ENCODE measurements around the gene COA5. TPM values are rescaled to one million over a fixed set of nuclear protein-coding genes. Genes with fewer than 3 reads are reported as not detected.

Gene COA5
- total and polyA plus RNA-seq, 10 donors, result 24.4 to 69.7 (median 40.1) TPM

DNA sequence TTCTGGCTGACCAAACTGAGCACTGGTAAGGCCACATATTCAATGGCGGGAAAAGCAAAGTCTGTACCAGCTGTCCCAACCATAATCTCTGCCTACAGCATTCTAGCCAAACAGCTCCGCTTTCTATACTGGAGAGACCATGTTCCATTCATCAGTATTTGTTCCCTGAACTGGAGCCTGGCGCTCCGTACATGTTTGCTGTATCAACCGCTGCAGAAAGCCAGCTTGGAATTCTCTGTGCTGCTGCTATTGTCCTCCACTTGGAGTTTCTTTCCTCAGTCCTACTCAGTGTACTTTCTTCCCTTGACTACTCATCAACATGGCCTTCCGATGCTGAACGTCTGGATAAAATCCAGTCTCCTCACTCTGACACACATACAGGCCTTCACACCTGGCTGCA, 1.9 kb downstream of the COA5 start:
- H3K27me3 ChIP-seq (replicated peaks in 1 of 7), result no peaks in the 10 kb centered on the region
- H3K36me3 ChIP-seq, result peaks cover 0 to 55% (median 30%) of the 10 kb centered on the region in 6 donors
- H3K9me3 ChIP-seq, result no peaks in the 10 kb centered on the region
- peak overlapping the region in 1 of 8 donors; percentile 99 for H3K4me3 ChIP-seq
- TF ChIP-seq POLR2AphosphoS5 (IDR thresholded peaks at IDR 0.05) (no peak), POLR2A (IDR thresholded peaks at IDR 0.05) (no peak)
- TF ChIP-seq, protein P1, sequence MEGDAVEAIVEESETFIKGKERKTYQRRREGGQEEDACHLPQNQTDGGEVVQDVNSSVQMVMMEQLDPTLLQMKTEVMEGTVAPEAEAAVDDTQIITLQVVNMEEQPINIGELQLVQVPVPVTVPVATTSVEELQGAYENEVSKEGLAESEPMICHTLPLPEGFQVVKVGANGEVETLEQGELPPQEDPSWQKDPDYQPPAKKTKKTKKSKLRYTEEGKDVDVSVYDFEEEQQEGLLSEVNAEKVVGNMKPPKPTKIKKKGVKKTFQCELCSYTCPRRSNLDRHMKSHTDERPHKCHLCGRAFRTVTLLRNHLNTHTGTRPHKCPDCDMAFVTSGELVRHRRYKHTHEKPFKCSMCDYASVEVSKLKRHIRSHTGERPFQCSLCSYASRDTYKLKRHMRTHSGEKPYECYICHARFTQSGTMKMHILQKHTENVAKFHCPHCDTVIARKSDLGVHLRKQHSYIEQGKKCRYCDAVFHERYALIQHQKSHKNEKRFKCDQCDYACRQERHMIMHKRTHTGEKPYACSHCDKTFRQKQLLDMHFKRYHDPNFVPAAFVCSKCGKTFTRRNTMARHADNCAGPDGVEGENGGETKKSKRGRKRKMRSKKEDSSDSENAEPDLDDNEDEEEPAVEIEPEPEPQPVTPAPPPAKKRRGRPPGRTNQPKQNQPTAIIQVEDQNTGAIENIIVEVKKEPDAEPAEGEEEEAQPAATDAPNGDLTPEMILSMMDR (IDR thresholded peaks at IDR 0.05 in 8 of 11, conservative IDR thresholded peaks at IDR 0.05 in 3 of 11), result no peak
- no peak overlapping the region for H3K27ac ChIP-seq
- peaks cover 34 to 65% (median 58%) of the 10 kb centered on the region in 6 donors for H3K4me1 ChIP-seq
- DNase-seq, result no peak
- WGBS, 5 donors, result 86 to 96% (median 92%) methylated on average over 7 of the region's 7 CpGs
- intact Hi-C loops (cut with DNase I; ENCODE audit: low total_unique reads), result no loop called here

DNA sequence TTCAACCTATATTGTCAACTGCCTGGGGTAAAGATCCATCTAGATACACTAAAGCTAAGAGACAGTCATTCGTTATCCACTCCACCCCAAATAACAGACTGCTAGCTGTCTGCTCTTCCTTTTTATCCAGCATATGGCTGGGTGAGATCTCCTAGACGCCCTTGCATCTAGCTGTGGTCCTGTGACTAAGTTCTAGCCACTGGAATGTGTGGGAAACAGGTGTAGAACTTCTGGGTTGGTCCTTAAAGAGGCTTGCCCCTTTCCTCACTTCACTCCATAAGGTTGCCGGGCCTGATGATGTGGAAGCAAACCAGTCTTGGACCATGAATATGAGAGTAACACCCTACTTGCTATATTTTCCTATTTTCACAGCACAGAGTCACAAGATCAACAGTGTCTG, 3.2 kb downstream of the COA5 start:
- no peak for DNase-seq
- WGBS, 5 donors, result 75 to 95% (median 81%) methylated on average over 3 of the region's 3 CpGs
- H3K27me3 ChIP-seq (replicated peaks in 1 of 7), result no peaks in the 10 kb centered on the region
- no peak overlapping the region for H3K27ac ChIP-seq
- peaks cover 0 to 55% (median 39%) of the 10 kb centered on the region in 6 donors for H3K36me3 ChIP-seq
- H3K4me3 ChIP-seq, result no peak overlapping the region
- no peaks in the 10 kb centered on the region for H3K9me3 ChIP-seq
- peaks cover 24 to 51% (median 44%) of the 10 kb centered on the region in 6 donors for H3K4me1 ChIP-seq
- TF ChIP-seq POLR2A (IDR thresholded peaks at IDR 0.05) (no peak), POLR2AphosphoS5 (IDR thresholded peaks at IDR 0.05) (no peak)
- TF ChIP-seq, protein P1 (IDR thresholded peaks at IDR 0.05 in 8 of 11, conservative IDR thresholded peaks at IDR 0.05 in 3 of 11), result no peak
- intact Hi-C loops (cut with DNase I; ENCODE audit: low total_unique reads), result no loop called here

DNA sequence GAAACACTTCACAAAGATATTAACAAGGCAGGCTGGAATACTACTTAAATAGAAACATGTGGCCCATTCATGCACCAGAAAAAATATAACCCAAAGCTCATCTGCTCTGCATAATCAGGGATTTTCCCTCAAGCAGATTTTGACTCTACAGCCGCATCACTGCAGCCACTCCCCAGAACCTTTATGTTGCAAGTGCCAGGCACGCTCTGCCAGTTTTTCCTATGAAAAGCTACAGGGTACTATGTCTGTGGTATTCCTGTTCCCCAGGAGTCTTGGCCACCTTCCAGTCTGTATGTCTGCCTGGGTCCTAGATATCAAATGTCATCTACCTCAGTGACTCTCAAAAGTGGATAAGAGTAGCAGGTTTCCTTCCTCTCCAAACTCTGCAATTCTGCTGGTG, 3.8 kb downstream of the COA5 start:
- Histone ChIP-seq H3K4me1 (peaks cover 19 to 46% (median 39%) of the 10 kb centered on the region in 6 donors), H3K9me3 (no peaks in the 10 kb centered on the region), H3K36me3 (peaks cover 0 to 57% (median 44%) of the 10 kb centered on the region in 6 donors), H3K27ac (no peak overlapping the region), H3K4me3 (no peak overlapping the region), H3K27me3 (replicated peaks in 1 of 7) (no peaks in the 10 kb centered on the region)
- WGBS, 5 donors, result 60 to 76% (median 67%) methylated on average over 2 of the region's 2 CpGs
- intact Hi-C loops (cut with DNase I; ENCODE audit: low total_unique reads), result no loop called here
- no peak for TF ChIP-seq POLR2A (IDR thresholded peaks at IDR 0.05)
- DNase-seq, result no peak

DNA sequence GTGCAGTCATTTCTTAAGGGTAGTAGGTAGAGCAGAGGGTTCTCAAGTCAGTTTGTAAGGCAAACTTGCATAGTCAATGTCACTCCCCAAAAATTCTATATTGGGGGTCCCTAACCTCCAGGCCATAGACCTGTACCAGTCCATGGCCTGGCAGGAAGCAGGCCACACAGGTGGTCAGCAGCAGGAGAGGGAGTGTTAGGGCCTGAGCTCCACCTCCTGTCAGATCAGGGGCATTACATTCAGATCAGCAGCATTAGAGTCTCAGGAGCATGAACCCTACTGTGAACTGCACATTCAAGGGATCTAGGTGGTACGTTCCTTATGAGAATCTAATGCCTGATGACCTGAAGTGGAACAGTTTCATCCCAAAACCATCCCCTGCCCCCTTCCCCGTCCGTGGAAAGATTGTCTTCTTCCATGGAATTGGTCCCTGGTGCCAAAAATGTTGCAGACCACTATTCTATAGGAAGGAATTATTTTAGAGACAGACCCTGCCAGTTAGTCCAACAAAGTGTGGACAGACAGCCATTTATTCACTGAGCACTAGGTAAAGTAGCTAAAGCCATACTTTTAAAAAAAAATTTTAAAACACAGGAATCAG, 6.7 kb downstream of the COA5 start:
- H3K4me3 ChIP-seq, result no peak overlapping the region
- H3K36me3 ChIP-seq, result peaks cover 0 to 86% (median 57%) of the 10 kb centered on the region in 6 donors
- no peaks in the 10 kb centered on the region for H3K9me3 ChIP-seq
- no peak for DNase-seq
- H3K4me1 ChIP-seq, result peaks cover 8 to 25% (median 19%) of the 10 kb centered on the region in 6 donors
- no peaks in the 10 kb centered on the region for H3K27me3 ChIP-seq (replicated peaks in 1 of 7)
- no peak overlapping the region for H3K27ac ChIP-seq
- WGBS, 5 donors, result 83 to 92% (median 88%) methylated on average over 3 of the region's 3 CpGs
- TF ChIP-seq POLR2AphosphoS5 (IDR thresholded peaks at IDR 0.05) (peak in 1 of 3 donors; percentile 39), POLR2A (IDR thresholded peaks at IDR 0.05) (no peak)
- TF ChIP-seq, protein P1 (IDR thresholded peaks at IDR 0.05 in 8 of 11, conservative IDR thresholded peaks at IDR 0.05 in 3 of 11), result peak in 7 of 11 experiments; percentile 35 to 50 (median 42)
- intact Hi-C loops (cut with DNase I; ENCODE audit: low total_unique reads), result no loop called here
